Measurements from ENCODE around the gene PCNX2.
"Not testable (repeated sequence)": the region's sequence is repeated elsewhere in the genome, so short reads cannot be mapped to it uniquely, and the experiment has no call there.

Gene PCNX2

DNA sequence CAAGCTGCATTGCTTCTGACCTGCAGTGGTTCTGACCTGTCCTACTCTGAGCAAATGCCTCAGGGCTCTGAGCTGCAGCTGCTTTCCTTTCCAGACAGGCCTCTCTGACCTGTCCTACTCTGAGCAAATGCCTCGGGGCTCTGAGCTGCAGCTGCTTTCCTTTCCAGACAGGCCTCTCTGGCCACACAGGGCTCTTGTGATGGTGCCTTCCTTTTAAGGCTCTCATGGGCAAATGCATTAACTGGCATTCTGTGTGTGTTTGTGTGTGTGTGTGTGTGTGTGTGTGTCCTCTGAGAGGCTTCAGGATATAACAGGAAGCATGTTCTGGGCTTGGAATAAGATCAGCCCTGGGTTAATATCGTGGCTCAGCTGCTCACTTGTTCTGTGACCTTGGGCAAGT is 213.8 kb downstream of the PCNX2 start:
- TF ChIP-seq, protein P1, sequence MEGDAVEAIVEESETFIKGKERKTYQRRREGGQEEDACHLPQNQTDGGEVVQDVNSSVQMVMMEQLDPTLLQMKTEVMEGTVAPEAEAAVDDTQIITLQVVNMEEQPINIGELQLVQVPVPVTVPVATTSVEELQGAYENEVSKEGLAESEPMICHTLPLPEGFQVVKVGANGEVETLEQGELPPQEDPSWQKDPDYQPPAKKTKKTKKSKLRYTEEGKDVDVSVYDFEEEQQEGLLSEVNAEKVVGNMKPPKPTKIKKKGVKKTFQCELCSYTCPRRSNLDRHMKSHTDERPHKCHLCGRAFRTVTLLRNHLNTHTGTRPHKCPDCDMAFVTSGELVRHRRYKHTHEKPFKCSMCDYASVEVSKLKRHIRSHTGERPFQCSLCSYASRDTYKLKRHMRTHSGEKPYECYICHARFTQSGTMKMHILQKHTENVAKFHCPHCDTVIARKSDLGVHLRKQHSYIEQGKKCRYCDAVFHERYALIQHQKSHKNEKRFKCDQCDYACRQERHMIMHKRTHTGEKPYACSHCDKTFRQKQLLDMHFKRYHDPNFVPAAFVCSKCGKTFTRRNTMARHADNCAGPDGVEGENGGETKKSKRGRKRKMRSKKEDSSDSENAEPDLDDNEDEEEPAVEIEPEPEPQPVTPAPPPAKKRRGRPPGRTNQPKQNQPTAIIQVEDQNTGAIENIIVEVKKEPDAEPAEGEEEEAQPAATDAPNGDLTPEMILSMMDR (IDR thresholded peaks at IDR 0.05; ENCODE audit: insufficient read depth, low read length, poor library complexity, severe bottlenecking), result no peak
- DNase-seq (ENCODE audit: extremely low read depth, insufficient read length), result no peak
- Histone ChIP-seq H3K27me3 (replicated peaks; ENCODE audit: control insufficient read depth, insufficient read depth, low read length) (no peaks in the 10 kb centered on the region), H3K36me3 (ENCODE audit: control insufficient read depth, insufficient read depth, low read length) (no peaks in the 10 kb centered on the region), H3K4me3 (replicated peaks; ENCODE audit: low read depth, low read length) (no peak overlapping the region)

DNA sequence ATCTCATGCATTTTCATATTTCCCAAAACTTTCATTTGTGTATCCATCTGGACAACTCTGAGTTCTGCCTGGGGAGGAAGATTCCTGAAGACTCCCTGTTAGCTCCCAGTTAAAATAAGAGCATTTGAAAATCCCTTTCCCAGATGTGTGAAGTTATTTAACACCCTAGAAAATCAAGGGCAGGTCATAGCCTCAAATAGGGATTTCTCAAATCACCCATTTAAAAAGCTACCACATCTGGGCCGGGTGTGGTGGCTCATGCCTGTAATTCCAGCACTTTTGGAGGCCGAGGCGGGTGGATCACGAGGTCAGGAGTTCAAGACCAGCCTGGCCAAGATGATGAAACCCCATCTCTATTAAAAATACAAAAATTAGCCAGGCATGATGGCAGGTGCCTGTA is 214.7 kb downstream of the PCNX2 start:
- not testable (repeated sequence) for H3K27me3 ChIP-seq (replicated peaks; ENCODE audit: control insufficient read depth, insufficient read depth, low read length); H3K4me3 ChIP-seq (replicated peaks; ENCODE audit: low read depth, low read length); H3K36me3 ChIP-seq (ENCODE audit: control insufficient read depth, insufficient read depth, low read length); DNase-seq (ENCODE audit: extremely low read depth, insufficient read length)

DNA sequence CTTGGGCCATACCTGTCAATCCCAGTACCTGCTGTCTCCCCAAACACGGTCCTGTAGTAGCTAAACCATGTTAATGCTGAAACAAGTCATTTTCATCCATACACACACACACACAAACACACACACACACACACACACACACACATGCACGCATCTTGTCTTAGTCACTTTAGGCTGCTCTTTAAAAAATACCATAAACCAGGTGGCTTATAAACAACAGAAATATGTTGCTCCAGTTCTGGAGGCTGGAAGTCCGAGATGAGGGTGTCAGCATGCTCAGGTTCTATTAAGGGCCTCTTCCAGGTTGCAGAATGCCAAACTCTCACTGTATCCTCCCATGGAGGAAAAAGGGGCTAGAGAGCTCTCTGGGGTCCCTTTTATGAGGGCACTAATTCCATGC is 215.2 kb downstream of the PCNX2 start:
- Histone ChIP-seq H3K36me3 (ENCODE audit: control insufficient read depth, insufficient read depth, low read length) (no peaks in the 10 kb centered on the region), H3K4me3 (replicated peaks; ENCODE audit: low read depth, low read length) (no peak overlapping the region), H3K27me3 (replicated peaks; ENCODE audit: control insufficient read depth, insufficient read depth, low read length) (no peaks in the 10 kb centered on the region)
- no peak for DNase-seq (ENCODE audit: extremely low read depth, insufficient read length)
- TF ChIP-seq, protein P1 (IDR thresholded peaks at IDR 0.05; ENCODE audit: insufficient read depth, low read length, poor library complexity, severe bottlenecking), result no peak

GRCh38 chr1:233079574-233079973 is 216.0 kb downstream of the PCNX2 start:
- Histone ChIP-seq H3K4me3 (replicated peaks; ENCODE audit: low read depth, low read length) (no peak overlapping the region), H3K36me3 (ENCODE audit: control insufficient read depth, insufficient read depth, low read length) (no peaks in the 10 kb centered on the region), H3K27me3 (replicated peaks; ENCODE audit: control insufficient read depth, insufficient read depth, low read length) (no peaks in the 10 kb centered on the region)
- DNase-seq (ENCODE audit: extremely low read depth, insufficient read length), result no peak
- TF ChIP-seq, protein P1 (IDR thresholded peaks at IDR 0.05; ENCODE audit: insufficient read depth, low read length, poor library complexity, severe bottlenecking), result no peak

- H3K4me3 ChIP-seq (replicated peaks; ENCODE audit: low read depth, low read length), result no peak overlapping the region
- no peaks in the 10 kb centered on the region for H3K27me3 ChIP-seq (replicated peaks; ENCODE audit: control insufficient read depth, insufficient read depth, low read length)
- DNase-seq (ENCODE audit: extremely low read depth, insufficient read length), result no peak
- TF ChIP-seq, protein P1 (IDR thresholded peaks at IDR 0.05; ENCODE audit: insufficient read depth, low read length, poor library complexity, severe bottlenecking), result no peak
- no peaks in the 10 kb centered on the region for H3K36me3 ChIP-seq (ENCODE audit: control insufficient read depth, insufficient read depth, low read length)
These were observed 217.1 kb downstream of the PCNX2 start for GRCh38 chr1:233078396-233078795.

DNA sequence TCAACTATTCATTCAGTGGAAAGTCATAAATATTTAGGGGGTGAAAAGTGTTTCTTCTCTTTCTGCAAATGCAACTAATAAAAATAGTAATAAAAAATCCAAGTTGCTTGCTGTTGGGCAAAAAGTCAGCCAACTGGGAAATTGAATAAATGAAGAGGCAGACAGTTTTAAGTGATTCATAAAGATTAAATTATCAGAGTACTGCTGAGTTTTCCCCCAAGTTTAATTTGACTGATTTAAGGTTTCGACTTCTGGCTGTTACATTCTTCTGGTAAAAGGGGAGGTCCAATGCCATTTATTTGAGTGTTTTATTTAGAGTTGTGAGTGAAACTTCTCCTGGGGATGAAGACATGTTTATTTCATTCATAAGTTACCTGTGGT is 219.6 kb downstream of the PCNX2 start:
- TF ChIP-seq, protein P1 (IDR thresholded peaks at IDR 0.05; ENCODE audit: insufficient read depth, low read length, poor library complexity, severe bottlenecking), result no peak
- no peak overlapping the region for H3K4me3 ChIP-seq (replicated peaks; ENCODE audit: low read depth, low read length)
- H3K27me3 ChIP-seq (replicated peaks; ENCODE audit: control insufficient read depth, insufficient read depth, low read length), result no peaks in the 10 kb centered on the region
- H3K36me3 ChIP-seq (ENCODE audit: control insufficient read depth, insufficient read depth, low read length), result no peaks in the 10 kb centered on the region
- no peak for DNase-seq (ENCODE audit: extremely low read depth, insufficient read length)

Measured in GM06990 (cell line).